C4-2B (cell line): Measurements from ENCODE around the gene FHOD3.

ENCODE experiments used
- H3K27ac ChIP-seq: fragments of 450-650 bp; 2 replicates; pipeline ENCODE4 v1.5.1; 2017
- CTCF ChIP-seq: fragments of 450-650 bp; conservative IDR thresholded peaks from 2 replicates; pipeline ENCODE4 v1.5.1; 2017; ENCODE audit warnings: mild to moderate bottlenecking
- ZFX ChIP-seq: fragments of 450-650 bp; IDR thresholded peaks from 2 replicates; pipeline ENCODE4 v1.6.1; 2017

FHOD3 gene

GRCh38 chr18:36782710-36783109, 485.2 kb downstream of the FHOD3 start:
- no peak overlapping the region for H3K27ac ChIP-seq
- TF ChIP-seq ZFX (no peak), CTCF (no peak)

DNA sequence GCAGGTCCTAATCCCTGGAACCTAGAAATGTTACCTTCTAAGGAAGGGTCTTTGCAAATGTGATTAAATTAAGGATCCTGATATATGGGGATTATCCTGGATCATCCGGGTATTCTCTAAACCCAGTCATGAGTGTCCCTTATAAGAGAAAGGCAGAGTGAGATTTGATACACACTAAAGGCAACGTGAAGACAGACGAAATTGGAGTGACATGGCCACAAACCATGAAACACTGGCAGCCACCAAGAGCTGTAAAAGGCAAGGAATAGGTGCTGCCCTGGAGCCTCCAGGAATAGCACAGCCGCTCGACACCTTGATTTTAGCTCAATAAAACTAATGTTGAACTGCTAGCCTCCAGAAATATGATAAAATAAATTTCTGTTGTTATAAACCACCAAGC, 486.3 kb downstream of the FHOD3 start:
- no peak overlapping the region for H3K27ac ChIP-seq
- TF ChIP-seq CTCF, result no peak
- no peak for TF ChIP-seq ZFX

- no peak overlapping the region for H3K27ac ChIP-seq
- no peak for TF ChIP-seq ZFX
- no peak for TF ChIP-seq CTCF
Observed at GRCh38 chr18:36786686-36787085, 489.2 kb downstream of the FHOD3 start.

DNA sequence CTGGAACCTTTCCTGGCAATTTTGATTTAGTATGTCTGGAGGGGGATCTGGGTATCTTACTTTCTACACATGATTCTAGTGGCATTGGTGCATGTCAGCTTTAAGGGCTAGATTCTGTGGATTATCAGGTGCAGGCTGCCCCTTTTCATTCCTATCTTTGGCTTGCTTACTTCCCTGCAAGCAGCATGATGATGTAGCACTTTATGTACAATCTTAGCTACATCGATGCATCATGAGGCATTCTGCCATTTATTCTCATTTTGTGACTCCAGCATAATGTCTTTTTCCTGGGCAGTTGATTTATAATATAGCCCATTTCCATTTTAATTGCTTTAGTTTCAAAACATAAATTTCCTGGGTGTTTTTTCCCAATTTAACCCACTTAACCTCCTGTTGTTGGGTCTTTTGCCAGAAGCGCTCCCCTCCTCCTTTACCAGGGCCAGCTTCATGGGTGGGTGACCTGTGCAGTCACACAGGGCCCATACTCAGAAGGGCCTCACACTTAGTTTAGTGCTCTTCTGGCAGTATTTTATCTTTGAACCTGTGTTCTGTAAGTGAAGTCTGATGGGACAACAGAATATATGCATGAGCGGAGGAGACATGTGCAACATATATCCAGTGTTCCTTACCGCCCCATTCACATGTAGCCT, 495.2 kb downstream of the FHOD3 start:
- TF ChIP-seq ZFX (no peak), CTCF (no peak)
- no peak overlapping the region for H3K27ac ChIP-seq

DNA sequence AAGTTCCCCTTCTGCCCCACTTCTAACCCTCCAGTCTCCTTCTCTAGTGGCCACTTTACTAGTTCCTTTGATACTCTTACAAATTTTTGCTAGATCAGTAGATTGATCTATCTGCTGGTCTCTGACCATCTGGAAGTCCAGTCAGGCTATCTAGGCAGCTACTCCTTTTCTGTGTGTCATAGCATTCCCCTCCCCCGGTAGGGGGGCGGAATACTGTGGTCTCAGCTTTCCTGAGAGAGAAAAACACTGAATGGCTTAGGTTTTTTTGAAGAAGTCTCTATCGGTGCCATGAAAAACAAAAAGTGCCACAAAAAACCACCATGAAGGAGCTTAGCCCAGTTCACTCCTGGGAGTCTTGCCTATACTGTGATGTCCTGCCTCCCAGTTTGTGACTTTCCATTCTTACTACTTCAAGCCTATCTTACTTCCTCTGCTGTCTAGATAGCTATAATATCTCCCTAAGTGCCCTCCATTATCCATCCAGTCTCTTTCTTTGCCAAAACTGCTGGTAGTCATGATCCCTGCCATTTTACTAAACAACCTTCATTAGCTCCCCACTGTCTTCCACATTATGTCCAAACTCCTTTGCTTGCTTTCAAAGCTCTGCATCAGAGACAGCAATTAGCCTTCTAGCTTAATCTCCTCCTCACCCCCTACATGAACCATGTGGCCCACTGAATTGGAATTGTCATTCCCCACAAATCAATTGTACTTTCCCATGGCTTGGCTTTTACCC, 501.4 kb downstream of the FHOD3 start:
- TF ChIP-seq ZFX (no peak), CTCF (no peak)

GRCh38 chr18:36805105-36805504, 507.6 kb downstream of the FHOD3 start:
- no peak for TF ChIP-seq ZFX
- TF ChIP-seq CTCF, result no peak

More for the DNA sequence above, 501.4 kb downstream of the FHOD3 start:
- no peak overlapping the region for H3K27ac ChIP-seq

GRCh38 chr18:36808681-36809080, 511.2 kb downstream of the FHOD3 start:
- TF ChIP-seq ZFX (no peak), CTCF (no peak)
- no peak overlapping the region for H3K27ac ChIP-seq

More at GRCh38 chr18:36805105-36805504, 507.6 kb downstream of the FHOD3 start:
- H3K27ac ChIP-seq, result no peak overlapping the region
